ENCODE measurements around the gene COPS7A. TPM values are rescaled to one million over a fixed set of nuclear protein-coding genes. Genes with fewer than 3 reads are reported as not detected.

COPS7A gene
- polyA plus RNA-seq, 12 donors: 46.9 to 69.7 (median 61.2) TPM; not detected in 1

DNA sequence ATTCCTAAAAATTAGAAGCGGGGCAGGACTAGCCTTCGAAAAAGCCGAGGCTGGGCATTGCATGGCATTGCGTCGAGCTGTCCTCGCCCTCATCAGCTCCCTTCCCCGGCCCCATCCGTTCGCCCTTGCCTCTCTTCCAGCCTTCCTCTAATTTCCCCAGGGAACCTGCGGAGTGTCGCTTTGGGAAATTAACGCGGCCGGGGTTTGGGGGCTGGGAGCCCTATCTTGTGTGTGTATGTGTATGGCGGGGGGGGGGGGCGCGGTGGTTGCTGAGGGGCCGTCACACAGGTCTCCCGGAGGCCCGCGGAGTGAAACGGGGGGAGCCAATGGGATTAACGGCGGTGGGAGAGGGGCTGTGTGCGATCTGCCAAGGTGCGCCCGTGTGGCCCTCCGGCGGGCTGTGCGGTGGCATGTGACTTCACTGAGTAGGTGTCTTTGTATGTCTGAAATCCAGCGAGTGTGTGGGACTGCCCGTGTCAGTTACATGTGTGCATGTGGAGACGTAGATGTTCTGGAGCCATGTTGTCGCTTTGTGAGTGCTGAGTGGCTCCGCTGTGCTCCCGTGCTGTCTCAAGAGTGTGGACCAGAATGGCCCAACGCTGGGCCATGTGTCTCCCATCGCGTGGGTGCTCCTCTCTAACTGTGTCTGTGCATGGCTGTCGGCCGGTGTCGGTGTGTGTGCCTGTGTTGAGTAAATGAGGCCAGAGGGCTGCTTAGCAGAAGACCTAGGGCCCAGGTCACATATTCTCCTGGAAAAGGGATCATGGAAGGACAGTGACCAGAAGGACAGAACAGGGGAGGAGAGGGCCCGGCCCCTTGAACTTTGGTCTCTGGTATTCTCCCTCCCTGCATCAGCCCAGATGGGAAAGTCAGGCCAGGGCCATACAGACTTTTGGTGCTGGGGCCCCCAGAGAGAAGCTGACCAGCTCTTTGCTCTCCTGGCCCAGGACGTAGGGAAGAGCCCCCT, 43.8 kb downstream of the COPS7A start:
- DNase-seq: no peak

DNA sequence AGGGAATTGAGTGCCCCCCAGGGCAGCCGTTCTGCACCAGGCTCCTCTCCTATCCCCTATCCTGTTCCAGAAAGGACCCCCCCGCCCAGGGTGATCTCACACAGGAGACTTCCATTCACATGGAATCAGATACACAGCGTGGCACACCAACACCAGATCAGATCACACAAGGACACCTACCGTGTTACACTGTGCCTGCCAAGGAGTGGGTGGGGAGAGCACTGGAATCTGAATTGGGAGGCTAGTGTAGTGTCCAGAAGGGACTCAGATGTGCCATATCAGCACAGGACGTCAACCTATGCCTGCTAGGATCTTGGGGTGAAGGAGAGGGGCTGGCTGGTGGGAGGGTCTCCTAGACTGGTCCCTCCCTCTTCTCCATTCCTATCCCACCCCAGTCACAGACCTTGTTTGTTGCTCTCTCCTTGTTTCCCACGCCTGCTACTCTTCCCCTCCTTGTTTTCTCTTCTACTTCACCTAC, 44.6 kb downstream of the COPS7A start:
- no peak for DNase-seq

DNA sequence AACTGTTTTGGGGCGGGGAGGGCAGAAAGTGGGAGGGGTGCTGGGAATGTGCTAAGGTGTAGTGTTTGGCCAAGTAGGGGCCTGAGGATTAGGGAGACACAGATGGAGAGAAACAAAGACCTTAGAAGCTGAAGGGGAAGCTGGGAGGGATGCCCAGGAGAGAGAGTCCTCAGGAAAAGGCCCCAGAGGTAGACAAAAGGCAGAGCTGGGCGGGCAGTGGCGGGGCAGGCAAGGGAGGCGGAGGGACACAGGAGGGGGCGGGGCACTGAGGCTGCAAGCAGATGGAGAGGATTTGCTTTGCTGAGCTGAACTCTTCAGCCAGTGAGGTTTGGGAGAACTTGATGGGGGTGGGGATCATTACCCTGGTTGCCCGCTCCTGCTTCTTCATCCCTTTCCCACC, 45.1 kb downstream of the COPS7A start:
- DNase-seq: no peak

DNA sequence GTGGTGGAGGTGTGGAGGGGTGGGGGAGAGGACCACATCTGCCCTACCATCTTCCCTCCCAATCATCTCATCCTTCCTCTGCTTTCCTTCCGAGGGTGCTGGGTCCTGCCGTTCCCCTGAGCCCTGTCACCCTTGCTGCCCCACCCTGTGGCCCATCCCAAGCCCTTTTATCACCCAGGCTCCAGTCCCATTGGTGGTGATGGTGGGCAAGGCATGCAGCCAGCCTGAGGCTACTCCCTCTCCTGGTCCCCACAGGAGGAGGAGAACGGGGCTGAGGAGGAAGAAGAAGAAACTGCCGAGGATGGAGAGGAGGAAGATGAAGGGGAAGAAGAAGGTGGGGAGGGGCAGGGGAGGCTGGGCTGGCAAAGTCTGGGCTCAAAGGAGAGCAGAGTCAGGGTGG, 45.8 kb downstream of the COPS7A start:
- no peak for DNase-seq

DNA sequence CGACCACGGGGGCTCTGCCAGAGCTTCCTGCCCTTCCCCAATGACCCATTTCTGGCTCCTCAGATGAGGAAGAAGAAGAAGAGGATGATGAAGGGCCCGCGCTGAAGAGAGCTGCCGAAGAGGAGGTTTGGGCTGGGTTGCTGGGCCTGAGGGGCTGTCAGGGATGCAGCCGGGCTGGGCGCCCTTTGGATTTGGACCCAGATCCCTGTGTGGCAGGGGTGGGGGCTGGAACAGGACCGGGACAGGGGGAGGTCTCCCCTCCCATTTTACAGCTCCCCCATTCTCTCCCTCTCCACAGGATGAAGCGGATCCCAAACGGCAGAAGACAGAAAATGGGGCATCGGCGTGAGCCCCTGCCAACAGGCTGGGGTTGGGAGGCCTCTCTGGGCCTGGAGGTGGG, 46.2 kb downstream of the COPS7A start:
- DNase-seq: no peak

DNA sequence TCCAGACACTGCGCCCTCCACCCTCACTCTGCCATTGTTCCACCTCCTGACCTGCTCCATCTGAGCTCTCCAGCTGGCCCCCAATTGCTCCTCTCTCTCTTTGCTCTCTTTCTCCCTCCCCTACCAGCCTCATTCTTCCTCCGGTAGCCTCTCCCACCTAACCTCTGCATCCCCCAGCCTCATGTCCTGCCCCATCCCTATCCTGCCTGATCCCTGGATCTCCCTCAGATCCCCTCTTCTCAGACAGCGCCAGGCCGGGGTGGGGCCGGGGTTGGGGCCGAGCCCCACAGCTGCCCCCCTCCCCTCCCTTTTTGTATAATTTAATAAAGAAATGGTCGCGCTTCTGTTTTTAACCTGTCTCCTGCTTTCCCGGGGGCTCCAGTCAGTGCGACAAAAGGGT, 46.8 kb downstream of the COPS7A start:
- no peak for DNase-seq

DNA sequence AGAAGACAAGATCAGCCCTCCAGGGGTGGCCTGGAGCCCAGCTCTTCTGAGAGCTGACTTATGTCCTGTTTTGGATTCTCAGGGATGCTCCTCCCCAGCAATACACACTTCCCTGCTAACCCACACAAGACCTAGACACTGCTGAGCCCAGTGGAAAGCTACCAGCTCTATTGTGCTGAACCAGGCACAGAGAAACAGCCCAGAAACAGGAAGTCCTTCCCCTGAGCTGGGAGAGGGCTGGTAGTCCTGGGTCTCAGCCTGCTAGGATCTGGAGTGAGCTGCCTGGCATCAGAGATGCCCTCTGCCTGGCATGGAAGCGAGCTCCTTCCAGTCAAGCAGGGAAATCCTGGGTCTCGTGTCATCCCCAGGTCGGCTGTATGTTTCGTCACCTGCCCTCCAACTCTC, 47.2 kb downstream of the COPS7A start:
- DNase-seq: no peak

DNA sequence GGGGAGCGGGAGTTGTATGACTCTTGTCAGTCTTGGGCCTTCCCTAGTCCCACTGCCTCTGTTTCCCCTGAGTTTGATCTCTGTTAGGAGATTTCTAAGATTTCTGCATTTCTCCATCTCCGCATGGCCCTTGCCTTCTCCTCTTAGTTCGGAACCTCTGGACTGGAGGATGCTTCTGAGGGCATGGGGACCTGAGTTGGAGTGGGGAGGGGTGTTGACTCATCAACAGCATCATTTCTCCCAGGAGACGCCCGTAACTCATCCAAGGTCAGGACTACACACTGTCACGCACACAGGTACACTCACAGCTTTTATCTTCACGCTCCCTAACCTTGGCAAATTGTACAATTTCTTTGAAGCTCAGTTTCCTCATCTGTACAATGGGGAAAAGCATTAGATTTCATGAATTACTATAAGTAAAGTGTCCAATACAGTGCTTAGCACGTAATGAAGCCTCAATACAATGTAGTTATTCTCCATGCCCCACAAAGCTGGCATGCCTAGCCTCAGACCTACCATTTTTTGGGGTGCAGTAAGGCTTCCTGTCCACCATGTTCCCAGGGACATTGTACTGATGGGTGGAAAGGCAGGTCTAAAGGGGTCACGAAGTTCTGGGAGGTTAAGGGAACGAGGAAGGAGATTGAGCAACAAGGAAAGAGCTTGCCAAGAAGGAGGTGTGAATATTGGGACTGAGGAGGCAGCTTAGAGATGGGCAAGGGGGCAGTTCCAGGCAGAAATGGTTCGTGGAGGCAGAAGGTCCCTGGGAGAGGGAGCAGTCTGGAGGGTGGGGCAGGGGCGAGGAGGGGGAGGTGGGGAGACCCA, 47.9 kb downstream of the COPS7A start:
- DNase-seq: no peak

DNA sequence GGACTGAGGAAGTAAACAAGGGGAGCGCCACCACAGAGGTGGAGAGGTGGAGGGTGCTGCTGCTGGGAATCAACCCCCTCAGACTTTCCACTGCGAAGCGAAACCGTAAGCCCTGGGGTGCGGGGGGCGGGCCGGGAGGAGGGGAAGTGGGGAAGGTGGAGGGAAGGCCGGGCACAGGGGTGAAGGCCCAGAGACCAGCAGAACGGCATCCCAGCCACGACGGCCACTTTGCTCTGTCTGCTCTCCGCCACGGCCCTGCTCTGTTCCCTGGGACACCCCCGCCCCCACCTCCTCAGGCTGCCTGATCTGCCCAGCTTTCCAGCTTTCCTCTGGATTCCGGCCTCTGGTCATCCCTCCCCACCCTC, 48.5 kb downstream of the COPS7A start, which contains the start of gene LAG3:
LAG3 (plus strand) TSS at position 190 of the 365 bp plus-strand sequence. CDS start 333 bp downstream, outside the sequence.
- DNase-seq: no peak

DNA sequence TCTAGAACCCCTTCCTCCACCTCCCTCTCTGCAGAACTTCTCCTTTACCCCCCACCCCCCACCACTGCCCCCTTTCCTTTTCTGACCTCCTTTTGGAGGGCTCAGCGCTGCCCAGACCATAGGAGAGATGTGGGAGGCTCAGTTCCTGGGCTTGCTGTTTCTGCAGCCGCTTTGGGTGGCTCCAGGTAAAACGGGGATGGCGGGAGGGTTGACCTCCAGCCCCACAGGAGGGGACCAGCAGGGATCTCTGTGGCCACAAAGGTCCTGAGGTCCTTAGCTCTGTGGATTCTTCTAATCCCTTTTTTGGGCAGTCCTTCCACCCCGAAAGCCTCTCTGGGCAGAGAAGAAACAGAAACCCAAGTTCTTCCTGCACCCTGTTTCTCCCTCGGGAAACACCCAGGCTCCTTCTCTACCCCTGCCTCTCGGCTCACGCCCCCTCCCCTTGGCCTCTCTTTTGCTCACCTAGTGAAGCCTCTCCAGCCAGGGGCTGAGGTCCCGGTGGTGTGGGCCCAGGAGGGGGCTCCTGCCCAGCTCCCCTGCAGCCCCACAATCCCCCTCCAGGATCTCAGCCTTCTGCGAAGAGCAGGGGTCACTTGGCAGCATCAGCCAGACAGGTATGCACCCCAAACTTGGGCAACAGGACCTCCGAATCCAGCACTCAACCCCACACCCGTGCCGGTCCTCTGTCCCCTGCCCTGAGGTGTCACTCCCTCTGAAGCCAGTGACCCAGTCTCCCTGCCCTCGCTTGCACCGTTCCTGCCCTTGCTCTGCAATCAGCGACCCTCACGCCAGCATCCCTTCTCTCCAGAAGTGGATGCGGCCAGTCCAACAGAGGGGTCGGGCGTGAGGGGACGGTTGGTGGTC, 49.1 kb downstream of the COPS7A start:
- DNase-seq: no peak

DNA sequence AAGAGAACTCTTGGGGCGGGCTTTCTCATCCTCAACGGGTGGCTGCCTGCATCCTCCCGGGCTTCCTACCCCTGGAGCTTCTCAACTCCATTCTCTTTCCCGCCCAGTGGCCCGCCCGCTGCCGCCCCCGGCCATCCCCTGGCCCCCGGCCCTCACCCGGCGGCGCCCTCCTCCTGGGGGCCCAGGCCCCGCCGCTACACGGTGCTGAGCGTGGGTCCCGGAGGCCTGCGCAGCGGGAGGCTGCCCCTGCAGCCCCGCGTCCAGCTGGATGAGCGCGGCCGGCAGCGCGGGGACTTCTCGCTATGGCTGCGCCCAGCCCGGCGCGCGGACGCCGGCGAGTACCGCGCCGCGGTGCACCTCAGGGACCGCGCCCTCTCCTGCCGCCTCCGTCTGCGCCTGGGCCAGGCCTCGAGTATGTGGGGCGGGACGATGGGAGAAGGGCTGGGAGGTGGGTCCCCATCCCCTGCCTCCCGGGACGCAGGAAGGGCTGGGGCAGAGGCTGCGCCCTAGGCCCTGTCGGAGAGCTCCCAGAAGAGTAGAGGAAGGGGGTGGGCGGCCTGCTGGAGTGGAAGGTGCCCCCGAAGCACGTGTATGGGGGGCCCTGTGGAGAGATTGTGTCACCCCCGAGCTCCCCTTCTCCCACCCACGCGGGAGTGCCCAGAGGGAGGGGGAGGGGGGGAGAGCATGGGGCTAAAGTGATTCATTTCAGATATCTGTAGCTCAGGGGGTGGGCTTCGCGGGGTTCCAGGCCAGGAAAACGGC, 49.9 kb downstream of the COPS7A start:
- DNase-seq: no peak

DNA sequence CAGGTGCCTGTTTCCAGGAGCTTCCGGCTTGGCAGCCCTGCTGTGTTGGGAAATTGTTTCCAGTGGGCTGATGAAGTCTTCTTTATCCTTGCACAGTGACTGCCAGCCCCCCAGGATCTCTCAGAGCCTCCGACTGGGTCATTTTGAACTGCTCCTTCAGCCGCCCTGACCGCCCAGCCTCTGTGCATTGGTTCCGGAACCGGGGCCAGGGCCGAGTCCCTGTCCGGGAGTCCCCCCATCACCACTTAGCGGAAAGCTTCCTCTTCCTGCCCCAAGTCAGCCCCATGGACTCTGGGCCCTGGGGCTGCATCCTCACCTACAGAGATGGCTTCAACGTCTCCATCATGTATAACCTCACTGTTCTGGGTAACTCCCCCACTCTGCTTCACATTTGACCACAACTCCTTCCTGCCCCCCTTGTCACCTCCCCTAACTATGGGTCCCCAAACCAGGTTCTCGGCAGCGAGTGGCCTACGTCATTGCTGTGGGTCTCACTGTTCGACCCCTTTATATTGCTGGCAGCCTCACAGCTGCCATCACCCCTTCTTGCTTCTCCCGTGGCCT, 50.7 kb downstream of the COPS7A start:
- DNase-seq: no peak

DNA sequence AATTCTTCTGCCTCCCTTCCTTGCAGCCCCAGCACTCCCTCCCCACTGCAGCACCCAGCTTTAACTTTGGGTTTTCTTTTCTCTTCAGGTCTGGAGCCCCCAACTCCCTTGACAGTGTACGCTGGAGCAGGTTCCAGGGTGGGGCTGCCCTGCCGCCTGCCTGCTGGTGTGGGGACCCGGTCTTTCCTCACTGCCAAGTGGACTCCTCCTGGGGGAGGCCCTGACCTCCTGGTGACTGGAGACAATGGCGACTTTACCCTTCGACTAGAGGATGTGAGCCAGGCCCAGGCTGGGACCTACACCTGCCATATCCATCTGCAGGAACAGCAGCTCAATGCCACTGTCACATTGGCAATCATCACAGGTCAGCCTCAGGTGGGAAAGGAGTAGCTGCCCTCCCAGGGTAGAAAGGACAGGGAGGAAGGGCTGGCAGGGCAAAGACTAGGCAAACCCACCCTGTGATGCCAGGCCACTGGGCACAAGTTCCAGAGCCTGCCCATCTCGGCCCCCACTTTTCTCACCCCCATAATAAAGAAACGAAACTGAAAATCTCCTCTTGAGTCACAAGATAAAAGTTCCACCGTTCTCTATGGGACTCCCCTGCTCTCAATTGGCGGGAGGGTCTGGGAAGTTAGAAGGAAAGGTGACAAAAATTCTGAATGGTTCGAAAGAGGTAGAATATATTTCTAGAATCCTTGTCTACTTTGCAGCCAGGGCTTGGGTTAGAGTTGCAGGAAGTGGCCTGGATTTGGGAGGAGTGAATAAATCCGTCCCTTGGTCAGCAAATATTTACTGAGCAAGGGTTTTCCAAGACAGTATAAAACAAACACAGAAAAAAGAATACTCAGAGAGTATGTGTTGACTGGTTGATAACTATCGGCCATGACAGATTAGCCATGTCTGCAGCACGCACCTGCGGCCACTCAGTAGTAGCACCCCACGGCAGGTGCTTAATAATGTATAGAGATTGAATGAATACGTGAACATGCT, 51.6 kb downstream of the COPS7A start:
- no peak for DNase-seq

DNA sequence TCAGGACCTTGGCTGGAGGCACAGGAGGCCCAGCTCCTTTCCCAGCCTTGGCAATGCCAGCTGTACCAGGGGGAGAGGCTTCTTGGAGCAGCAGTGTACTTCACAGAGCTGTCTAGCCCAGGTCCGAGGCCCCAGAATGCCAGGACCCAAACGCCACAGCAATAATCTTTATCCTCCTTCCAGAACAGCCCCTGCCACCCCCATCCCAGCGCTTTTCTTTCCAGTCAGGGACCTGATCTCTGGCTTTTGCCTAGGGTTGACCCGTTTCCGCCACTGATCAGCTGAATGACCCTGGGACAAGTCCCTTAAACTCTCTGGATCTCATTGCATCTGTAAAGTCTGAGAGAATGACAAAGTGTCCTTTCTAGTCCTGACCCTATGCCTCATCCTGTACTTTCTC, 53.5 kb downstream of the COPS7A start:
- no peak for DNase-seq

DNA sequence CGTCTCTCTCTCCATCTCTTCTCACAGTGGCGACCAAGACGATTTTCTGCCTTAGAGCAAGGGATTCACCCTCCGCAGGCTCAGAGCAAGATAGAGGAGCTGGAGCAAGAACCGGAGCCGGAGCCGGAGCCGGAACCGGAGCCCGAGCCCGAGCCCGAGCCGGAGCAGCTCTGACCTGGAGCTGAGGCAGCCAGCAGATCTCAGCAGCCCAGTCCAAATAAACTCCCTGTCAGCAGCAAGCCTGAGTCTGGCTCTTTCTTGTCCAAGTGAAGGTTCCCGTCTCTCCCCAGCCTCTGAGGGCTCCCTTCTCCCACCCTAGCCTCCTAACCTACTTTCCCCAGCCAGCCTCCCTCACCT, 54.3 kb downstream of the COPS7A start:
- DNase-seq: no peak

DNA sequence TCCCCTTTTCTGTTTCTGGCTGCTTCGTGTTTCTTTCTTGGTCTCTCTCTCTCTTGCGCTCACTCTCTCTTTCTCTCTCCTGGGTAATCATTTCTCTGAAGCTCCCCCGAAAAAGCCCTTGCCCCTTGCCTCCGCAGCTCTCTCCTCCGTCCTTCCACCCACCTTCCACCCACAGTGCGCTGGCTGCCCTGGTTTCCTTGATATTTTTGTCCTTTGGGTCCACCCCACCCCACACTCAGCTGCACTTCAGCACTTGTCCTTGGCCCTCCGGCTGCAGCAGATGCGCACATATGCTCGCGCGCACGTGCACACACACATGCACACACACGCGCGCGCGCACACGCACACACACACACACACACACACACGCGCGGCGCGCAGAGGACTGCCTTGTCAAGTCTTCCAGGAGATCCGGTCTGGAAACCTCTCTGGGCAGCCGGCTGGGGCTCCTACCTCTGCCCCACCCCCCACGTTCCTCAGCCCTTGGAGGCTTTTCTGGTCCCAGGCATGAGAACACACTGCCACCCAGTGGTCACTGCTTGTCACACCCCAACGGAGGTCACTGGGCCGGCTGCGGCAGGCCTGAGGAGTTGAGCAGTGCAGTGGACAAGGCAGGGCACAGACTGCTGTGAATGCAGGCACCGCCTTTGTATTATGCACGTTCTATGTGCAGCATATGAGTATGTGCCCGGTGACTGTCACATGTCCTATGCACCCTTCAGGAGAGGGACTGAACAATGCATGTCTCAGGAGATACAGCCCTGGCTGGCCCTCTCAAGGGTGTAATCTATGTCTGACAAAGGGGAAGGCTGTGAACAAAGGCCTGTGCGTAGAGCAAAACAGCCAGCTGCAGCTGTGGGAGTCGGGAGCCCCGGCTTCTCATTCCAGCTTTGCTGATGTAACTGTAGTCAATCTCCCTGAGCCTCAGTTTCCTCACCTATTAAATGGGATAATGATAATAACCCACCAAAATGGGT, 55.0 kb downstream of the COPS7A start:
- peak; percentile 96 for DNase-seq

DNA sequence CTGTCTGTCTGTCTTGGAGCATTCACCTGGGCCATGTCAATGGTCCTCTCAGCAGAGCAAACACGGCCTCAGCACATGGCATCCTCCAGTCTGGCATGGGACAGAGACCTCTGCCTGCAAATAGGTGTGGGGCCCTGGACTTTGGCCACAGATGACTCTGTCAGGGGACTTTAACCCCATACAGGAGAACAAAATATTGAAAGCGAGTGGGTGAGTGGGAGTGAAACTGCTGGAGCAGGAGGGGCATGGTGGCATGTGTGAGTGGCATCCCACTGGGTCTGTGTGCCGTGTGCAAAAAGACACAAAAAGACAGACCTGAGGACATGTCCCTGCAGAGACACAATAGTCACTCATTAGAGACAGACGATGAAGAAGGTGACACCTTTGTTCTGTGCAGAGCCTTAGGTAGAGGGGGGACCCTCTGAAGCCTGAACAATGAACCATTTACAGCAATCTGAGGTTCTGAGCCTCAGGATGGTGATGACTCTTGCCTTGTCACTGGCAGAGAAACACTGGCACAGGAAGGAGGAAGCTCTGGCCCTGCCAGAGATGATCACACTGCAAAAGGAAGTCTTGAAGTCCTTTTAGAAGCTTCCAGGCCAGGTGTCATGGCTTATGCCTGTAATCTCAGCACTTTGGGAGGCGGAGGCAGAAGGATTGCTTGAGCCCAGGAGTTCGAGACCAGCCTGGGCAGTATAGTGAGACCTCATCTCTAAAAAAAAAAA, 56.0 kb downstream of the COPS7A start:
- DNase-seq: no peak

All from muscle of arm (tissue), 12 donors.